Sciatic nerve (tissue), 2 donors: ENCODE results near the gene LIMA1. TPM values are rescaled to one million over a fixed set of nuclear protein-coding genes. Genes with fewer than 3 reads are reported as not detected.

Experiments
- ATAC-seq: fragments of 200-7000 bp; cut with Tn5 transposase; one replicate; pipeline ENCODE4 v1.9.1; 2020; ENCODE audit warnings: mild to moderate bottlenecking, moderate library complexity
- DNase-seq: peaks from one replicate; pipeline ENCODE4 v3.0.0-alpha.2; 2020; ENCODE audit warnings: low spot score
- intact Hi-C: fragments of 100-400 bp; cut with DNase I; formaldehyde crosslinking; loops from one replicate; pipeline ENCODE4 v1.14.2; 2022
- total RNA-seq: library from RNA; stranded (reverse); fragmentation: NEBNext Ultra II Directional; extraction: Animal tissue kit (Norgen Biotek cat#: 25700); gene quantifications from one replicate; pipeline ENCODE4 v1.2.1, GENCODE V29; 2021
- donor health status: DM: no; HTN: no; CAD: no.
- donor health status: DM: no; HTN: no; CAD: no.

LIMA1 gene
- total RNA-seq, 1 donor from 2014 or later: 142 TPM

DNA sequence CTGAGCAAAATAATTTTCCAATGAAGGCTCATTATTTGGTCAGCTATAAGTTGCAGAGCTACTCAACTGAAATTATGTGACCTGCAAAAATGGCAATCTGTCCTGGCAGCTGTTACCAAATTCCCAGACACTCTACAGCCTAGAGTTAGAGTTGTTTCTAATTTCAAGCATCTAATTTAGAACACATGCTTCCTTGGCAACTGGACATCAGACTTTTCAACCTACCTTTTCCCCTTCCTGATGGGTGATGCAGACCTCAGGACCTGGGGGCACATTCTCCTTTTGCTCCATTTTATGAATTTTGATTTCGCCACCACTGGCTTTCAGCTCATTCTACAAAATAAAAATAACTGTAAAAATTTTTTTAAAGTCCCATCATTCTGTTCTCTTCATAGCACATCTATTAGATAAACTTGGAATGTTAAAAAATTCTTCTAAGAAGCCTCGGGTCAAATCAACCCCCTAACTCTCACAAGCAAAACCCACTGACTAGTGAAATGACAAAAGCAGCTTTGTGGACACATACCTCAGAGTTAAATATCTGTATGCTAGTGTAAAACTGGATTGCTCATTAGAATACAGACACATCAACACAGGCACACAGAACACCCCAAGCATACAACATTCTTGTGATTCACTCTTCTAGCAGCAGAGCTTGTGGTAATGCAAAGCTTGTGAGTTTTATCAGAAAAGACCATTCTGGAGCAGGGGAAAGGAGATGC is 82.6 kb downstream of the LIMA1 start:
- intact Hi-C loops: no loop called here
- ATAC-seq (no peak), DNase-seq (no peak)

GRCh38 chr12:50198829-50199228 is 84.5 kb downstream of the LIMA1 start:
- ATAC-seq (no peak), DNase-seq (no peak)
- intact Hi-C loops: no loop called here

GRCh38 chr12:50197297-50197727 is 86.0 kb downstream of the LIMA1 start:
- DNase-seq: no peak
- intact Hi-C loops: no loop called here

GRCh38 chr12:50196537-50196936 is 86.8 kb downstream of the LIMA1 start:
- intact Hi-C loops: no loop called here
- no peak for ATAC-seq

More at GRCh38 chr12:50197297-50197727, 86.0 kb downstream of the LIMA1 start:
- no peak for ATAC-seq

DNA sequence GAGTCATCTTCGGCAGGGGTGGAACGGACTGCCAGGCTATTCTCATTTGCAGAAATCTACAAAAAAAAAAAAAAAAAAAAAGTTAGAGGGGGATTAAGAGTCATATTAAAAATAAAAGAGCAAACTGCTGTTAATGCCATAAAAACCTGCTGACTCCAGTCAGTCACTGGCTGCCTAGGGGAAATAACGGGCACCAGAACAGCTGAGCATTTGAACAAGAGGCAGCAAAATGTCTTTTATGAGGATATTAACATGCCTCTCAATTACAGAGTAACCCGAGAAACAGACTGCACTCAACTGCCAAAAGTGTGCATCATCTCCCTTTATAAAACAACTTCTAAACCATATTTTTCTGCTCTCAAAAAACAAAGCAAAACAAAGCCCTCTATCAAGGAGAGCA is 87.5 kb downstream of the LIMA1 start:
- no peak for DNase-seq
- ATAC-seq: no peak
- intact Hi-C loops: no loop called here

More at GRCh38 chr12:50196537-50196936, 86.8 kb downstream of the LIMA1 start:
- DNase-seq: no peak

DNA sequence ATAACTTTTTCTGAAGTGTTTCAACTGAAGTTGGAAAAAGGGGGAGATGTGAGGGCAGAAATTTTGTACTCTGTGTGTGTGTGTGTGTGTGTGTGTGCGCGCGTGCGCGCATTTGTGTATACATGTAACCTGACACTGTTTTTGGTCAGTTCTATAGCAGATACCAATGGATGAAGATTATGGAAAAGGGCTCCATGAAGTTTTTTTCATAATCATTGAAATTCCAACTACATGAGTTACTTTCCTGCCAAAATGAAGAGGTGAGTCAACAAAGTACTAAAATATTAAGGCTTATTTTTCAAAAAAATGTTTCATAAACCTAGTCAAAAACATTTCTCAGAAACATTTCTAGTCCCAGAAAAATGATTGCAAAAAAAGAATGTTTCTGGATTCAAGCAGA is 90.4 kb downstream of the LIMA1 start:
- ATAC-seq (no peak), DNase-seq (no peak)
- intact Hi-C loops: no loop called here

DNA sequence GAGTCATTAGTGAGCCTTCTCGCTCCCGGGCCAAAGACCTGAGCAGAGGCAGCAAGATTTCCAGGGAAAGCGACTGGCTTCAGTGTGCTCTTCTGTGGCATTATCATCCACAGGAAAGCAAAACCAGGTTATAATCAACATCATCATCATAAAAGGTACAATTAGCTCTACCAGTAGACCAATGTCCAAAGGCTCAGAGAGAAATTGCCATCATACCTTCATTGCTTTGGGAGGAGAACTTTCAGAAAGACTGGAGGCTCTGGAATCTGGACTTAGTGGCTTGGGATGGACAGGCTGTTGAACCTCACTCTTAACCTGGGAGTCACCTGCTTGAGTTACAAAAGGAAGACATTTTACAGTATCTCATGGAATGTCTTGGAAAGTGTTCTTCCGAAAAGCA is 91.1 kb downstream of the LIMA1 start:
- ATAC-seq (no peak), DNase-seq (no peak)
- intact Hi-C loops: no loop called here

- DNase-seq (no peak), ATAC-seq (no peak)
- intact Hi-C loops: no loop called here
Measured at GRCh38 chr12:50190859-50191258, 92.5 kb downstream of the LIMA1 start.

DNA sequence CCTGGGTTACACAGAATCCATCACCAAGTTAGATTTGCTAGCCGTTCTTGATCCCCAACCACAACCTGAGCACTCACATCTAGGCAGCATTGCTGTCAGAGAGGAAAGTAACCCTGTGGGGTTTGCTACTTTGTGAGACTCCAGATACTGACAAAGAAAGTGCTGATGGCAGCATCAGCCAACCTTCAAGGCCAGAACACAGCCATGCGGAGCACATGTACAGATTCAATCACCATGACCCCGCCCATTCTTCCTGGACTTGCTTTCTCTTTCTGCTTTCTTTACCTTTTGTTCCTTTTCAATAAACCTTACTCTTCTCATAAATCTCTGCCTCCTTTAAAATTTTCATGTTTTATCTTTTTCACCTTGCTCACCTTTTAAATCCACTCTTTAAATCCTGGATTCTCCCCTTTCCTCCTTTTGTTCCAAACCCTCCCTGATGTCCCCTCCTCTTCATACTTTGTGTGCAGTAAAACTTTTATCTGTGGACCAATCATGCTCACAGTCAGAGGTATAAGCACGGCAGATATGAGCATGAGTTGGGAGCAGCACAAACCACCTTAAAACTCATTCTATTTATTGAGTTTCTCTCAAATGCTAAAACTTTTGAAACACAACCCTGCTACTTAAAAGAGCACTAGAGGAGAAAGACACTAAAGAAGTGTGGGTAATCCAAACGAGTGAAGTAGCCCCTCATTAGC is 94.3 kb downstream of the LIMA1 start:
- DNase-seq (no peak), ATAC-seq (no peak)
- intact Hi-C loops: no loop called here

DNA sequence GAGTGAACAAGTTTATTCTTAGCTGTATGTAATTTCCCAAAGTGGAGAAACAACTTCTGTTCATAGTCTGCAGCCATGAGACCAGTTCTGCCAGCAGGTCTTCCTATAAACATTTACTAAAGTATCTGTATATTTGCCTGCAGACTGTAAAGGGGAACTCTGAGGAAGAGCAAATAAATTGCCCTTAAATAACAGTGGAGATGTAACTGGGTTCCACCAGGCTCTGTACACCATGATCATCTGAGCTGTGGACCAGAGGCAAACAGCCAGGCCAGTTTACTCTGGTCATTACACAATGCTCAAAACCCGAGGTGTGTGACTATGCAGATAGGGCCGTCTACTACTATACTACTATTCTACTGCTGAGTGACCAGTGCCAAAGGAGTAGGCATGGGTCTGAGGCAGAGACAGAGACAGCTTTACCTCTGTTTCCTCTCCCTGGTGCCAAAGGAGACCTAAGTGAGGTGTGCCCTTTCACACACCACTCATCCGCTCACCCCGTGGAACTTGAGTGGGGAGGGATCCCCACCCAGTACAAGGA is 95.0 kb downstream of the LIMA1 start:
- intact Hi-C loops: no loop called here
- DNase-seq (no peak), ATAC-seq (peak; percentile 63)

GRCh38 chr12:50187084-50187900 is 96.0 kb downstream of the LIMA1 start:
- intact Hi-C loops: no loop called here
- ATAC-seq (peak; percentile 70), DNase-seq (no peak)

DNA sequence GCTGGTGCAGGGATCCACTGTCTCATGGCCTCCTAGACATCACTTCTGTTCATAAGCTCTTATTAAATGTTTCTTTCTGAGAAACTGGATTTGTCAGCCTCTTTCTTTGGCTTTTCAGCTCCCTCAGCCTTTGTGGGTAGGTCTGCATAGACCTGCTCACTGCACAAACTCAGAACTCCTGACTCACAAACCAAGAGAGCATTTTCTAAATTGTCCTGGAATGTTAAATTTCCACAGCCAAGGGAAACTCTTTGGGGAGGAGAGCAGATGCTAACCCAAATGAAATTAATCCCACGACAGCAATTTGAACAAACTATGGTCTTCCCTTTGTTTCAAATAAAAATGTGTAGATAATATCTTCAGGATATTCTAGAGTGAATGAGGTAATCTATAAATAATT is 96.6 kb downstream of the LIMA1 start:
- DNase-seq (no peak), ATAC-seq (peak; percentile 61)
- intact Hi-C loops: no loop called here

DNA sequence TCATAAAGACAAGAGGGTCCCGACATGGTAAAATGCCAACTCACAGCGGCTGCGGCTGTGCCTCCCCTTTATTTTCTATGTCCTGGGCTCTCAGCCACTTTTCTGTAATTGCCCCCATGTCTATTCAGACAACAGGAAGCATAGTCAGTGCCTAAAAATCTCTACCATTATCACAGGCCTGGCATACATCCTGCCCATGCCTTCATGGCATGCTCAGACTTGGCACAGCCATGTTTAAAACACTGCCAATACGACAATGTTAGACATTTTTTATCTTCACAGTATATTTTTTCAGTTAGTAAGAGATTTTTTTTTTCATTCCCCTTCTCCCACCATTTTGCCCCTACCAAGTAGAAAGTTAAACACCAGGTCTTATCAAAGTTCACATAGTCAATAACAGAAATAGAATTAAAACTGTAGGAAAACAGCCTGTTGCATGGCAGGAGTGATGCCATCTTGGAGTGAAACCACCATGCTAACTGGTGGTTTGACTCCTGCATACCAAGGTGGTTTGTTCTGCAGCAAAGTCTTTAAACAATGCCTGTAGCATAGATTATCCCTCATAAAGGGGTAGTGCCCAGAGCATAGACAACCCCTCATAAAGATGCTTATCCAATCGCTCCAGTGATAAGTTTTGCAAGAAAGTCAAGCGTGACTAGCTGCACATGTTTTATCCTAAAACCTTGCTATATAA is 97.2 kb downstream of the LIMA1 start:
- intact Hi-C loops: no loop called here
- DNase-seq: no peak
- no peak for ATAC-seq

DNA sequence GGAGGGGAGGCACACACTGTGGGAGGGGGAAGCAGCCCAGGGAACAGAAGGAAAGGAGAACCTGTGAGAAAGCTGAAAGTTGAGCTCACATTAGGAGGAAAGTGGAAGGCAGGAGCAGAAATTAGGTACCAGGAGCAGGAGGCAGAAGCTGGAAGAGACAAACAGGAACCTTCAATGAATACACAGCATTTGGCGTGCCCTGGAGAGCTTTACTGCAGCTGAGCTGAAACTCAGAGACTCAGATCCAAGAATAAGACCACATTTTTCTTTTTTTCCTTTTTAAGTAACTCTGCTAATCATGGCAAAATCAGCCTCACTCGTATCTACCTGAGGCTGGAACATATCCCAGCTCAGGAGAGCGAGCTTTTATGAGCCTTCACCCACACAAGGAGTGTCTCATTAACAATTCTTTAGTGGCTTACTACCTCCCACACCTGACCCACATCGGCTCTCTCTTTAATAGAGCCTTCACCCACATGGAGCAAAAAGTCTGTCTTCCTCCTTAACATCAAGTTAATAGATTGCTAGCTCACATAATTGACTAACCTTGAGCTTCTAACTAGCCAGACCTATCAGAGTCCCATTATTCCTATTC is 97.9 kb downstream of the LIMA1 start:
- ATAC-seq (no peak), DNase-seq (no peak)
- intact Hi-C loops: no loop called here

GRCh38 chr12:50184261-50184660 is 99.1 kb downstream of the LIMA1 start:
- ATAC-seq (no peak), DNase-seq (no peak)
- intact Hi-C loops: no loop called here

DNA sequence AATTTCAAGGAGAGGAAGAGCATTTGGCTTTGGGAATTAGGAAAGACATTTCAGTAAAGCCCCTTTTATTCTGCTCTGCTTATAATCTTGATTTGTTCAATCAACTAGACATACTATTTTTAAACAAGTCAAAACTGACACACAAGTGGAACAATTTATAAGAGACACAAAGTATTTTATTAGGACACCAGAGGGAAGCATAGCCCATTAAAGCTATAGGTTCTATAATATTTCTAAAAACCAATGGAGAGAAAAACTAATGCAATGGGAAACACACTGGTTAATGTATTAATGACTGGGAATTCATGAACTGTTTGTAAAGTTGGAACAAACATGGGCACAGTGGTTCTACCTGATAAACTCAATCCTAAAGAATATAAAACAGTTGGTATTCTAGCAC is 100.9 kb downstream of the LIMA1 start:
- intact Hi-C loops: no loop called here
- ATAC-seq: no peak

GRCh38 chr12:50181691-50182090 is 101.6 kb downstream of the LIMA1 start:
- ATAC-seq (no peak), DNase-seq (no peak)
- intact Hi-C loops: no loop called here

More for the DNA sequence above, 100.9 kb downstream of the LIMA1 start:
- no peak for DNase-seq

GRCh38 chr12:50175716-50176026 is 107.6 kb downstream of the LIMA1 start:
- ATAC-seq: no peak
- intact Hi-C loops: loop anchor here (10.0 kb wide), 1 partner anchor 101 kb away; no protein-coding TSS in a partner anchor
- no peak for DNase-seq
